Skeletal muscle cell (primary cell): ENCODE data around the gene ART3.

ENCODE experiments used
- DNase-seq: peaks from one replicate; pipeline ENCODE4 v3.0.0-alpha.2; 2010; ENCODE audit warnings: low read depth
- H3K4me3 ChIP-seq: 2 replicates; pipeline ENCODE4 v1.5.1; 2011; ENCODE audit warnings: low read depth, mild to moderate bottlenecking, control low read depth, low read length, moderate library complexity

The ART3 gene

DNA sequence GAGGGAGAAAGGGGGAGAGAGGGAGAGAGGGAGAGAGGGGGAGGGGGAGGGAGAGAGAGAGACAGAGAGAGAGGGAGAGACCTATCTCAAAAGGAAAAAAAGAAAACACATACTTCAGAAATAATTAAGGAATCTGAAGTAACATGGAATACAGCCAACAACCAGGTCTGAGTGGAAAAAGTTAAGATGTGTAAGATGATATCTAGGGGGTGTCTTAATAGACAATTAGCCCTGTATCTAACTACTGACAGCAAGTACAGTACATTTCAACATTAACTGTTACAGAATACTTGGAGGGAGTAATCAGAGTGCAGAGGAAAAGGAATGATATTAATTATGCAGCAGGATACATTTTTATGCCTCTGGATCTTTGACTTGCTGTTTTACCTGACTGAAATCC, 51.3 kb downstream of the ART3 start:
- no peak overlapping the region for H3K4me3 ChIP-seq
- no peak for DNase-seq

DNA sequence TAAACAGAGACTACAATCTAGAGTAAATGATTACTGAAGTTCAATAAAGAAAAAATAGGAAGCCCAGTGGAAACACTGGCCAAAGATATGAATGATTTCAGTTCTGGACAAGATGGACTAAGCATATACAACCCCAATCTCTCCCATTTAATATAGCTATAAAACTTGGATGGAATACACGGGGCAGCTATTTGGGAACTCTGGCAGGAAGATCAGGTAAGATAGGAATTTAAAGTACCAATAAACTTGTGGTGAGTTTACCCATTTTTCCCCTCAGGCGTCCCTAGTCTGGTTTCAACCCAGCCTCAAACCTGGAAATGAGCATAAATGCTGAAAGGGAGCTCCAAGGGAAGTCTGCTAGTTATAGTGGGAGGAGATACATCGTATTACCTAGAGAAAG, 53.2 kb downstream of the ART3 start:
- DNase-seq: no peak
- H3K4me3 ChIP-seq: no peak overlapping the region

DNA sequence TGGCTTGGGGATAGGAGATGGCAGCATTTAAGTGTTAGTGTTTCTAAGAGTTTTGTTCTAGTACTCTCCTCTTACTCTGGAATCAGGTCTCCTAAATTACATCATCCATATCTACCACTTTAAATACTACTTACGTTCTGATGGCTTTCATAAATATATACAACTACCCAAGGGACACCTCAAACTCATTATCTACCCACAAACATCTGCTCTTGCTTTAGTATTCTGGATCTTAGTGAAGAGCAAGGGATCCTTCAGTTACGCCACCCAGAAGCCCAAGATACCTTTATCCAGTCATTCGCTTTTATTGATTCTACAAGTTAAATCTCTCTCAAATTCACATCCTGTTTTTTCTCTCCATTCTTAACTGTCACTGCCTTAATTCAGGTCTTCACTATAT, 66.7 kb downstream of the ART3 start:
- DNase-seq: no peak
- no peak overlapping the region for H3K4me3 ChIP-seq

DNA sequence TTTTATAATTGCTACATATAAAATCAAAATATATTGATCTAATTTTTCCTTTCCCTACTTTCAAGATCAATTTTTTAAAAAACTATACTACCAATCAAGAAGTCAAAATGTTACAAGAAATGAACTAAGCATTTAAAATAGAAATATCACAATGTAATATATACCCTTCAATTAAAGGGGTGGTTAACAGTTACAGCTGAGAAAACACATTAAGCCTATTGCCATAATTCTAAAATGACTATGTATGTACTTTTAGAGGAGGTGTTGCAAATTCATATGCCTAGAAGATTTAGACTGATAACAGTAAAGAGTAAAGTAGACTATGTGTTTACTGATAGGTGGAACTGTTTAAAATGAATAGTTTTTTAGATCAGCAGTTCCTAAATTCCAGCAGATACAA, 70.0 kb downstream of the ART3 start:
- DNase-seq: no peak
- no peak overlapping the region for H3K4me3 ChIP-seq

DNA sequence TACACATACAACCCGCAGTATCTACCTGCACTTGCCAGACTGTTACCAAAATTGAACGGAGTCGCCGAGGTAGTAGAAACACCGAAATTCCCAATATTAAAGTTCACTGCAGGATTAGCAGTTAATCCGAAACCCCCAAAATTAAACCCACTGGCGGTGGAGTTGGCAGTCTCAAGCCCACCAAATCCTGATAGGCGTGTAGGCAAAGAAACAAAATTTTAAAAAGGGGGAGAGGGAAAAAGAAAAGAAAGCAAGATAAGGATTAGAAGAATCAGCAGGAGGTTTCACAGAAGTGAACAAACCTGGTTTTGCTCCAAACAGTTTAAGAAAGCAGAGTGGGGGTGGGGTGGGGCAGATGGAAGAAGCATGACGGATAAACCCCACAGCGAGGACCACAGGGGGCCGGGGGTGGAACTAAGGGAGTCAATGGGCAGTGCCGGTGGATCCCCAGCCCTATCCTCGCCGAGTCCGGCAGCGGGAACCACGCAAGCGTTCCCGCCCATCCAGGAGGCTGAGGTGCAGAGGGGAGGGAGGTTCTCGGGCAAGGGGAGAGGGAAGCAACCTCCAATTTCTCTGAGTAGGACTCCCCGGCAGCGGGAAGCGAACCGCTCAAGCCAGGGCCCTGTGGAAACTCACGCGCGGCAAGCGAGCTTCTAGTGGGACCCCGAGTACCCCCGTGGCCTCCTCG, 73.1 kb downstream of the ART3 start:
- peak overlapping the region; percentile 70 for H3K4me3 ChIP-seq

DNA sequence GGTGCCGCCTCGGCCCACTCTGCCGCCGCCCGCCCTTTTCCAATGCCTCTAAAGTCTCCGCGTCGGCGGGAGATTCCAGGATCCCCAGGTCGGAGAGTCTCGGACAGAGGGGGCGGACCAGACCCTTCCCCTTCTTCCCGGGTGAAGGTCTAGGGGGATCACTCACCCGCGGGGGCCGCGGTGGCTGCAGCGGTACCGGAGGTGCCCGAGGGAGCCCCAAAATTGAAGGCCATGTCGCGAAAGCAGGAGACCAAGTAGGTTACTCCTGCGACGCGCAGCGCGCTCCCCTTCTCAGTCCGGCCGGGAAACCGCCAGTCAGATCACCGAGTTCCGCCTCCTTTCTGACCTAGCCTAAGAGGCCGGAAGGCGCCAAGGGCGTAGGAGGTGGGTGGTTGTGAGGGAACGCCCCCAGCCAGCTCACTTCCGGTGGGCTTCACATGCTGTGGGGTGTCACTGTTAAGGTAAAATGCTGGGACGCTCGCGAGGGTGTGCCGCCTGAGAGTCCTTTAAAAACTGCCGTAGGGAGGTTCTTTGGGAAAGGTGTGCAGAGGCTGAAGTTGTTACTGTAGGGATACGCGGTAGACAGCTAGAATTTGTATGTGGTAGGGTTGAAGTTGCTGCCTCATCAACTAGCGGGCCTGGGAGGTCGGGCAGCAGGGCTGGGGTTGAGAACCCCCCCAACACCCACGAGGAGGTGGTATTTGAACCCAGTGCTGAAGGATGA, 73.8 kb downstream of the ART3 start, which contains the start of gene NUP54:
Gene NUP54, minus strand, starts transcription at position 256 of the 724 bp plus-strand sequence. Its CDS starts 23 bp downstream, at position 233.
- peak within 1 kb of the TSS; percentile 70 for H3K4me3 ChIP-seq
- DNase-seq: peak; percentile 84

More for the DNA sequence above, 73.1 kb downstream of the ART3 start:
- peak; percentile 67 for DNase-seq

DNA sequence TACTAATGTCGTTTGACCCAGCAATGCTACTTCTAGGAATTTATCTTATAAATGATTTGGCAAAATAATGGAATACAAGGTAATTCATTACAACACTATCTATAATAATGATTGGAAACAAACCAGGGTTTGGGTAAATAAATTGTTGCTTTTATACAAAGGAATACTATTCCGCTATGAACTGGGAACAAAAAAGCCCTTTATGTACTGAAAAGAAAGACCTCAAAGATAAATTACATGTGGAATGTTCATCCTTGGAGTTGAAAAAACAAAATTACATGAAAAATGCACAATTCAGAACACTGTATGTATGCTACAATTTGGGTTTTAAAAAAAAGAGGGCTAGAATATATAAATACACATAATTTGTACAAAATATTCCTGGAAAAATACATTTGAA, 78.8 kb downstream of the ART3 start:
- no peak overlapping the region for H3K4me3 ChIP-seq
- DNase-seq: no peak

DNA sequence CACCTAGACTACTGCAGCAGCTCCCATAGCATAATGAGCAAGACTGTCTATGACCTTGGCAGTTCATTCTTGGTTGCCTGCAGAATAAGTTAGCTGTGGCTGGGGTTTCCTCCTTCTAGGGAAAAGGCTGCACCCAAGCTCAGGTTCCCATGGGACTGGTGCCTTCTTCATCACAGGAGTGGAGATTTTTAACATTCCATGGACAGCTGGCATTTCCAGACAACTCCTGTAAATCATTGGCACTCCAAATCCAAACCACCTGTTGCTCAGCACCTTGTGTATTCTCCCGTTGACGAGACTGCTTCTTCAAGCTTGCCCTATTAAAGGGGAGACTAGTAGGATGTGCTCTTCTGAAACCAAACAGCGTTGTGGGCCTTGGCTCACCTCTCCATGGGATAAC, 81.5 kb downstream of the ART3 start:
- no peak overlapping the region for H3K4me3 ChIP-seq
- no peak for DNase-seq

DNA sequence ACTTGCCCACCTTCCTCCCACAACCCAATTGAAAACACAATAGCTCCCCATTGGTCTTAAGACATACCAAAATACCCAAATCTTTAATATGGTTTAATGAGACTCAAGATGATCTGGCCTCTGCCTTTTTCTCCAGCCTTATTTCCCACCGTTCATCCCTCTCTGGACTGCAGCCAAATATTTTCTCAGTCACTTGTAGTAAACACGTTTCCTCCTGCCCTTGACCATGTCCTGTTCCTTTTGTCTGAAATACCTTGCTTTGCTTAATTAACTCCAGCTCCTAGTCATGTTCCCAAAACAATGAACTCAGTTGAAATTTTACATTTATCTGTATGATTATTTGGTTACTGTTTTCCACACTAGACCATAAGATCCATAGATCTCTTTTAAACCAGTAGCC, 82.1 kb downstream of the ART3 start:
- DNase-seq: no peak
- no peak overlapping the region for H3K4me3 ChIP-seq

DNA sequence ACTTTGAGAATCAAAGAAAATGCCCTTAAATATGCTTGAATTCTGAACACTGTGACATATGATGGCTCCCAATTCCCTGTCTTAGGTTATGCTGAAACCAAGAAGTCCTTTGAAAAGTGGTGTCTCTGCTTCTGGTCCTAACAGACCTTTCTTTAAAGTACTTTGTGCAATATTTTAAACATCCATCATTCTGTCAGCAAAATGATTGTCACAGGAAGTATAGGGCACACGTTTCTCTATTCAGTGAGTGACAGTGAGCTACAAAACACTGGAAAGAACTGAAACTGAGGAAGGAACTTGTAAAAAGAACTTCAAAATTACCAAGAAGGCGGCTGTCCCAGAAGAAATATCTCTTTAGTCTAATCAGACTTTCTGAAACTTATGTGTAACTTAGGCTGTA, 85.8 kb downstream of the ART3 start:
- no peak overlapping the region for H3K4me3 ChIP-seq
- DNase-seq: no peak
